ENCODE results near the gene ATP10A.

ATP10A gene

GRCh38 chr15:25682340-25682739, 180.8 kb downstream of the ATP10A start:
- no peak for DNase-seq (ENCODE audit: low read depth)

- no peak for DNase-seq (ENCODE audit: low read depth)
These were observed 182.5 kb downstream of the ATP10A start for GRCh38 chr15:25680686-25681025.

GRCh38 chr15:25679964-25680685, 183.0 kb downstream of the ATP10A start:
- no peak for DNase-seq (ENCODE audit: low read depth)

- DNase-seq (ENCODE audit: low read depth), result no peak
These were observed 183.6 kb downstream of the ATP10A start for GRCh38 chr15:25679492-25679891.

GRCh38 chr15:25678500-25678855, 184.6 kb downstream of the ATP10A start:
- DNase-seq (ENCODE audit: low read depth), result no peak

- DNase-seq (ENCODE audit: low read depth), result no peak
These were observed 185.2 kb downstream of the ATP10A start for GRCh38 chr15:25677719-25678499.

- no peak for DNase-seq (ENCODE audit: low read depth)
These were observed 187.1 kb downstream of the ATP10A start for GRCh38 chr15:25676070-25676469.

GRCh38 chr15:25675396-25675795, 187.7 kb downstream of the ATP10A start:
- no peak for DNase-seq (ENCODE audit: low read depth)

- no peak for DNase-seq (ENCODE audit: low read depth)
These were observed 188.2 kb downstream of the ATP10A start for GRCh38 chr15:25674913-25675312.

- DNase-seq (ENCODE audit: low read depth), result no peak
These were observed 189.2 kb downstream of the ATP10A start for GRCh38 chr15:25673972-25674371.

GRCh38 chr15:25673351-25673750, 189.8 kb downstream of the ATP10A start:
- no peak for DNase-seq (ENCODE audit: low read depth)

- no peak for DNase-seq (ENCODE audit: low read depth)
These were observed 192.0 kb downstream of the ATP10A start for GRCh38 chr15:25671132-25671531.

GRCh38 chr15:25670621-25671020, 192.5 kb downstream of the ATP10A start:
- no peak for DNase-seq (ENCODE audit: low read depth)

- DNase-seq (ENCODE audit: low read depth), result no peak
These were observed 193.0 kb downstream of the ATP10A start for GRCh38 chr15:25670025-25670554.

- DNase-seq (ENCODE audit: low read depth), result no peak
These were observed 194.2 kb downstream of the ATP10A start for GRCh38 chr15:25668901-25669300.

- DNase-seq (ENCODE audit: low read depth), result no peak
These were observed 194.8 kb downstream of the ATP10A start for GRCh38 chr15:25668236-25668795.

GRCh38 chr15:25667829-25668228, 195.3 kb downstream of the ATP10A start:
- no peak for DNase-seq (ENCODE audit: low read depth)

GRCh38 chr15:25665913-25666312, 197.2 kb downstream of the ATP10A start:
- no peak for DNase-seq (ENCODE audit: low read depth)

- no peak for DNase-seq (ENCODE audit: low read depth)
These were observed 198.4 kb downstream of the ATP10A start for GRCh38 chr15:25664761-25665160.

- no peak for DNase-seq (ENCODE audit: low read depth)
These were observed 199.6 kb downstream of the ATP10A start for GRCh38 chr15:25663515-25663914.

- DNase-seq (ENCODE audit: low read depth), result no peak
These were observed 201.2 kb downstream of the ATP10A start for GRCh38 chr15:25661898-25662297.

GRCh38 chr15:25659251-25659650, 203.9 kb downstream of the ATP10A start:
- DNase-seq (ENCODE audit: low read depth), result no peak

- DNase-seq (ENCODE audit: low read depth), result no peak
These were observed 204.6 kb downstream of the ATP10A start for GRCh38 chr15:25658560-25658959.

Data from stimulated activated CD8-positive, alpha-beta memory T cell treated with anti-CD3 and anti-CD28 coated beads, Interleukin-15, amount 100 ng/mL, for 24 hours (primary cell).